HCT116 (cell line): ENCODE measurements around the gene ATP1A4. TPM values are rescaled to one million over a fixed set of nuclear protein-coding genes. Genes with fewer than 3 reads are reported as not detected.

Source experiments
- ATAC-seq: fragments of 200-7000 bp; cut with Tn5 transposase; 2 replicates; pipeline ENCODE4 v1.9.1; 2020; ENCODE audit warnings: mild to moderate bottlenecking, moderate library complexity
- BruUV-seq: library from RNA; stranded (reverse); fragments of 400-500 nt; replicated peaks from 2 replicates; lab custom pipeline; 2021; lab: Mats Ljungman, UMichigan
- CTCF ChIA-PET: fragments of 300-600 bp; sonication (Branson Sonifier 250); formaldehyde crosslinking; loops from one replicate; lab custom pipeline; 2021; ENCODE audit warnings: antibody characterized with exemption; lab: Charles Lee
- POLR2A ChIA-PET: fragments of 300-600, 350-600 bp; sonication (Branson Sonifier 250); formaldehyde crosslinking; loops from one replicate; lab custom pipeline; 2021; ENCODE audit warnings: antibody characterized with exemption; lab: Charles Lee
- RAD21 ChIA-PET, 2 experiments: fragments of 300-600 bp; sonication (Branson Sonifier 250); formaldehyde crosslinking; loops; one replicate each; lab custom pipeline; 2023; ENCODE audit warnings: low total read pairs in 2 of 2; ENCODE audit not compliant: uncharacterized antibody in 2 of 2, unreplicated experiment in 2 of 2, low non-redundant PET in 1 of 2; lab: Charles Lee
- DNase-seq: peaks from one replicate; pipeline ENCODE4 v3.0.0-alpha.2; 2010; ENCODE audit warnings: low read depth, low spot score
- H2AFZ ChIP-seq: fragments of 200-600 bp; shearing (Covaris generic), sonication (generic); 2 replicates; pipeline ENCODE4 v1.6.1; 2017; ENCODE audit warnings: low read depth, mixed run types, mixed read lengths, antibody characterized with exemption, low read length; ENCODE audit not compliant: poor library complexity, severe bottlenecking
- H3K27ac ChIP-seq: 2 replicates; pipeline ENCODE4 v1.5.1; 2012; ENCODE audit warnings: low read depth, low read length
- H3K27me3 ChIP-seq: fragments of 200-600 bp; sonication (generic); 2 replicates; pipeline ENCODE4 v1.6.1; 2016; ENCODE audit warnings: mixed run types, low read length, mixed read lengths; ENCODE audit not compliant: insufficient read depth
- H3K36me3 ChIP-seq, 2 experiments: fragments of 200-500 bp in 1 of 2; fragments of 200-600 bp in 1 of 2; sonication (Bioruptor generic) in 1 of 2; sonication (generic) in 1 of 2; 2 replicates each; pipeline versions ENCODE4 v1.5.1 to v1.6.1; 2014 to 2016; ENCODE audit warnings: low read length in 2 of 2, inconsistent platforms in 1 of 2, mixed read lengths in 1 of 2, mixed run types in 1 of 2; ENCODE audit not compliant: insufficient read depth in 2 of 2, control insufficient read depth in 1 of 2
- H3K4me1 ChIP-seq, 2 experiments: fragments of 200-600 bp in 1 of 2; sonication (generic) in 1 of 2; 2 replicates each; pipeline versions ENCODE4 v1.5.1 to v1.6.1; 2012 to 2017; ENCODE audit warnings: low read length in 2 of 2, inconsistent platforms in 1 of 2, mild to moderate bottlenecking in 1 of 2, mixed read lengths in 1 of 2, mixed run types in 1 of 2, moderate library complexity in 1 of 2; ENCODE audit not compliant: insufficient read depth in 2 of 2, control insufficient read depth in 1 of 2
- H3K4me2 ChIP-seq: fragments of 200-600 bp; sonication (generic); 2 replicates; pipeline ENCODE4 v1.6.1; 2017; ENCODE audit warnings: mixed run types, low read length, mixed read lengths
- H3K4me3 ChIP-seq, 2 experiments: fragments of 200-600 bp in 1 of 2; sonication (generic) in 1 of 2; replicated peaks in 1 of 2; 2 replicates each; pipeline ENCODE4 v1.5.1; 2011 to 2016; ENCODE audit warnings: low read length in 2 of 2, control low read depth in 1 of 2, low read depth in 1 of 2, mild to moderate bottlenecking in 1 of 2, mixed read lengths in 1 of 2, mixed run types in 1 of 2
- H3K79me2 ChIP-seq: fragments of 200-600 bp; sonication (generic); 2 replicates; pipeline ENCODE4 v1.6.1; 2017; ENCODE audit warnings: mild to moderate bottlenecking, mixed run types, low read length, moderate library complexity, mixed read lengths; ENCODE audit not compliant: insufficient read depth
- H3K9ac ChIP-seq: fragments of 200-600 bp; sonication (generic); 2 replicates; pipeline ENCODE4 v1.6.1; 2016; ENCODE audit warnings: low read length, mixed read lengths
- H3K9me2 ChIP-seq: fragments of 200-600 bp; sonication (generic), shearing (Covaris generic); 2 replicates; pipeline ENCODE4 v1.6.1; 2017; ENCODE audit warnings: mixed run types, mild to moderate bottlenecking, moderate library complexity; ENCODE audit not compliant: insufficient read depth
- H3K9me3 ChIP-seq, 2 experiments: fragments of 200-500 bp in 1 of 2; fragments of 200-600 bp in 1 of 2; sonication (Bioruptor generic) in 1 of 2; sonication (generic) in 1 of 2; 2 replicates each; pipeline ENCODE4 v1.6.1; 2014 to 2017; ENCODE audit warnings: low read length in 2 of 2, mixed read lengths in 2 of 2, inconsistent platforms in 1 of 2, low read depth in 1 of 2, mild to moderate bottlenecking in 1 of 2, mixed run types in 1 of 2, moderate library complexity in 1 of 2; ENCODE audit not compliant: control insufficient read depth in 1 of 2, insufficient read depth in 1 of 2
- H4K20me1 ChIP-seq: fragments of 200-600 bp; sonication (generic), shearing (Covaris generic); 2 replicates; pipeline ENCODE4 v1.6.1; 2017; ENCODE audit warnings: mixed run types, mild to moderate bottlenecking, moderate library complexity; ENCODE audit not compliant: insufficient read depth
- ATF3 ChIP-seq: IDR thresholded peaks from 2 replicates; pipeline ENCODE4 v1.6.1; 2012
- CBX3 ChIP-seq: IDR thresholded peaks from 2 replicates; pipeline ENCODE4 v1.6.1; 2012; ENCODE audit warnings: low read depth
- CEBPB ChIP-seq: IDR thresholded peaks from 2 replicates; pipeline ENCODE4 v1.6.1; 2012; ENCODE audit warnings: low read depth
- EGR1 ChIP-seq: IDR thresholded peaks from 2 replicates; pipeline ENCODE4 v1.6.1; 2012; ENCODE audit warnings: low read depth
- EZH2 ChIP-seq: fragments of 200-600 bp; sonication (generic); IDR thresholded peaks from 2 replicates; pipeline ENCODE4 v1.6.1; 2017; ENCODE audit warnings: antibody characterized with exemption, mixed run types
- EZH2phosphoT487 ChIP-seq: fragments of 200-600 bp; IDR thresholded peaks from 2 replicates; pipeline ENCODE4 v1.6.1; 2018; ENCODE audit warnings: antibody characterized with exemption, borderline replicate concordance
- FOSL1 ChIP-seq: IDR thresholded peaks from 2 replicates; pipeline ENCODE4 v1.6.1; 2012; ENCODE audit warnings: low read depth
- JUND ChIP-seq: IDR thresholded peaks from 2 replicates; pipeline ENCODE4 v1.6.1; 2012
- POLR2AphosphoS5 ChIP-seq: IDR thresholded peaks from 2 replicates; pipeline ENCODE4 v1.6.1; 2011; ENCODE audit warnings: mild to moderate bottlenecking, low read depth, low read length, moderate library complexity
- RAD21 ChIP-seq: IDR thresholded peaks from 2 replicates; pipeline ENCODE4 v1.6.1; 2012; ENCODE audit warnings: low read depth, mild to moderate bottlenecking
- SIN3A ChIP-seq: IDR thresholded peaks from 2 replicates; pipeline ENCODE4 v1.6.1; 2012; ENCODE audit warnings: low read depth
- SP1 ChIP-seq: IDR thresholded peaks from 2 replicates; pipeline ENCODE4 v1.6.1; 2012; ENCODE audit warnings: low read depth
- TCF7L2 ChIP-seq: IDR thresholded peaks from 2 replicates; pipeline ENCODE4 v1.7.0; 2011; ENCODE audit warnings: borderline replicate concordance, inconsistent platforms; ENCODE audit not compliant: insufficient read depth, insufficient read length; ENCODE audit errors: extremely low read depth
- ZBTB33 ChIP-seq: IDR thresholded peaks from 2 replicates; pipeline ENCODE4 v1.6.1; 2011; ENCODE audit warnings: mild to moderate bottlenecking, low read length, moderate library complexity; ENCODE audit not compliant: insufficient replicate concordance; ENCODE audit errors: extremely low read depth
- ZNF274 ChIP-seq: fragments of 200-500 bp; sonication (Bioruptor generic); IDR thresholded peaks from 2 replicates; pipeline ENCODE4 v1.6.1; 2014; ENCODE audit warnings: mild to moderate bottlenecking, low read depth, low read length, inconsistent platforms
- intact Hi-C: fragments of 100-400 bp; cut with micrococcal nuclease; formaldehyde crosslinking; loops from 2 replicates; pipeline ENCODE4 v1.10.0; 2022
- total RNA-seq: library from RNA; stranded (reverse); gene quantifications from one replicate; pipeline ENCODE4 v1.2.1, GENCODE V29; 2021; ENCODE audit not compliant: unreplicated experiment
- TF ChIP-seq, protein P1 (sequence below): IDR thresholded peaks from 2 replicates; pipeline ENCODE4 v1.6.1; 2012; ENCODE audit warnings: low read depth
- TF ChIP-seq, protein P2 (sequence below), 3 experiments: fragments of 200-600 bp in 1 of 3; sonication (generic) in 1 of 3; IDR thresholded peaks in 2 of 3; conservative IDR thresholded peaks in 1 of 3; 2 replicates each; pipeline ENCODE4 v1.5.1; 2012 to 2017; ENCODE audit warnings: low read depth in 2 of 3, low read length in 2 of 3, antibody characterized with exemption in 1 of 3, borderline replicate concordance in 1 of 3, control low read depth in 1 of 3, mild to moderate bottlenecking in 1 of 3, mixed read lengths in 1 of 3, mixed run types in 1 of 3, moderate library complexity in 1 of 3; ENCODE audit not compliant: insufficient read depth in 1 of 3
- TF ChIP-seq, protein P3 (sequence below): IDR thresholded peaks from 2 replicates; pipeline ENCODE4 v1.6.1; 2012

ATP1A4 gene
- total RNA-seq, 1 experiment from 2014 or later = not detected

GRCh38 chr1:160171980-160172379 is 20.6 kb downstream of the ATP1A4 start:
- Histone ChIP-seq H3K27me3 (no peaks in the 10 kb centered on the region; the same call in 1 of the 2 replicates), H2AFZ (no peak overlapping the region), H3K9me3 (no peaks in the 10 kb centered on the region), H3K4me2 (no peak overlapping the region), H3K9me2 (no peaks in the 10 kb centered on the region), H3K9ac (no peak overlapping the region), H3K4me3 (no peak overlapping the region), H3K4me1 (no peaks in the 10 kb centered on the region), H4K20me1 (no peaks in the 10 kb centered on the region), H3K79me2 (no peaks in the 10 kb centered on the region), H3K36me3 (no peaks in the 10 kb centered on the region), H3K27ac (no peak overlapping the region)
- RAD21 ChIA-PET = no interaction called here
- BruUV-seq = no TSS peak
- intact Hi-C loops = no loop called here
- CTCF ChIA-PET = no interaction called here
- no peak for TF ChIP-seq EGR1
- TF ChIP-seq CEBPB = no peak
- no peak for TF ChIP-seq RAD21
- no peak for TF ChIP-seq FOSL1
- TF ChIP-seq ZBTB33 = no peak
- TF ChIP-seq CBX3 = no peak
- TF ChIP-seq SIN3A = no peak
- TF ChIP-seq ATF3 = no peak
- no peak for TF ChIP-seq ZNF274
- no peak for TF ChIP-seq SP1
- no peak for TF ChIP-seq TCF7L2
- TF ChIP-seq EZH2phosphoT487 = no peak
- TF ChIP-seq EZH2 = no peak
- TF ChIP-seq, protein P1, sequence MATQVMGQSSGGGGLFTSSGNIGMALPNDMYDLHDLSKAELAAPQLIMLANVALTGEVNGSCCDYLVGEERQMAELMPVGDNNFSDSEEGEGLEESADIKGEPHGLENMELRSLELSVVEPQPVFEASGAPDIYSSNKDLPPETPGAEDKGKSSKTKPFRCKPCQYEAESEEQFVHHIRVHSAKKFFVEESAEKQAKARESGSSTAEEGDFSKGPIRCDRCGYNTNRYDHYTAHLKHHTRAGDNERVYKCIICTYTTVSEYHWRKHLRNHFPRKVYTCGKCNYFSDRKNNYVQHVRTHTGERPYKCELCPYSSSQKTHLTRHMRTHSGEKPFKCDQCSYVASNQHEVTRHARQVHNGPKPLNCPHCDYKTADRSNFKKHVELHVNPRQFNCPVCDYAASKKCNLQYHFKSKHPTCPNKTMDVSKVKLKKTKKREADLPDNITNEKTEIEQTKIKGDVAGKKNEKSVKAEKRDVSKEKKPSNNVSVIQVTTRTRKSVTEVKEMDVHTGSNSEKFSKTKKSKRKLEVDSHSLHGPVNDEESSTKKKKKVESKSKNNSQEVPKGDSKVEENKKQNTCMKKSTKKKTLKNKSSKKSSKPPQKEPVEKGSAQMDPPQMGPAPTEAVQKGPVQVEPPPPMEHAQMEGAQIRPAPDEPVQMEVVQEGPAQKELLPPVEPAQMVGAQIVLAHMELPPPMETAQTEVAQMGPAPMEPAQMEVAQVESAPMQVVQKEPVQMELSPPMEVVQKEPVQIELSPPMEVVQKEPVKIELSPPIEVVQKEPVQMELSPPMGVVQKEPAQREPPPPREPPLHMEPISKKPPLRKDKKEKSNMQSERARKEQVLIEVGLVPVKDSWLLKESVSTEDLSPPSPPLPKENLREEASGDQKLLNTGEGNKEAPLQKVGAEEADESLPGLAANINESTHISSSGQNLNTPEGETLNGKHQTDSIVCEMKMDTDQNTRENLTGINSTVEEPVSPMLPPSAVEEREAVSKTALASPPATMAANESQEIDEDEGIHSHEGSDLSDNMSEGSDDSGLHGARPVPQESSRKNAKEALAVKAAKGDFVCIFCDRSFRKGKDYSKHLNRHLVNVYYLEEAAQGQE = no peak
- no peak for TF ChIP-seq JUND
- no peak for TF ChIP-seq POLR2AphosphoS5
- TF ChIP-seq, protein P2, sequence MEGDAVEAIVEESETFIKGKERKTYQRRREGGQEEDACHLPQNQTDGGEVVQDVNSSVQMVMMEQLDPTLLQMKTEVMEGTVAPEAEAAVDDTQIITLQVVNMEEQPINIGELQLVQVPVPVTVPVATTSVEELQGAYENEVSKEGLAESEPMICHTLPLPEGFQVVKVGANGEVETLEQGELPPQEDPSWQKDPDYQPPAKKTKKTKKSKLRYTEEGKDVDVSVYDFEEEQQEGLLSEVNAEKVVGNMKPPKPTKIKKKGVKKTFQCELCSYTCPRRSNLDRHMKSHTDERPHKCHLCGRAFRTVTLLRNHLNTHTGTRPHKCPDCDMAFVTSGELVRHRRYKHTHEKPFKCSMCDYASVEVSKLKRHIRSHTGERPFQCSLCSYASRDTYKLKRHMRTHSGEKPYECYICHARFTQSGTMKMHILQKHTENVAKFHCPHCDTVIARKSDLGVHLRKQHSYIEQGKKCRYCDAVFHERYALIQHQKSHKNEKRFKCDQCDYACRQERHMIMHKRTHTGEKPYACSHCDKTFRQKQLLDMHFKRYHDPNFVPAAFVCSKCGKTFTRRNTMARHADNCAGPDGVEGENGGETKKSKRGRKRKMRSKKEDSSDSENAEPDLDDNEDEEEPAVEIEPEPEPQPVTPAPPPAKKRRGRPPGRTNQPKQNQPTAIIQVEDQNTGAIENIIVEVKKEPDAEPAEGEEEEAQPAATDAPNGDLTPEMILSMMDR (IDR thresholded peaks at IDR 0.05 in 2 of 3, conservative IDR thresholded peaks at IDR 0.05 in 1 of 3; ENCODE audit: borderline replicate concordance in 1 of 3, insufficient read depth in 1 of 3, low read depth in 2 of 3, low read length in 2 of 3) = no peak
- TF ChIP-seq, protein P3, sequence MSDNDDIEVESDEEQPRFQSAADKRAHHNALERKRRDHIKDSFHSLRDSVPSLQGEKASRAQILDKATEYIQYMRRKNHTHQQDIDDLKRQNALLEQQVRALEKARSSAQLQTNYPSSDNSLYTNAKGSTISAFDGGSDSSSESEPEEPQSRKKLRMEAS = no peak
- POLR2A ChIA-PET = no interaction called here
- no peak for ATAC-seq
- no peak for DNase-seq
